Measurements from ENCODE around the gene ITPK1.

DNA sequence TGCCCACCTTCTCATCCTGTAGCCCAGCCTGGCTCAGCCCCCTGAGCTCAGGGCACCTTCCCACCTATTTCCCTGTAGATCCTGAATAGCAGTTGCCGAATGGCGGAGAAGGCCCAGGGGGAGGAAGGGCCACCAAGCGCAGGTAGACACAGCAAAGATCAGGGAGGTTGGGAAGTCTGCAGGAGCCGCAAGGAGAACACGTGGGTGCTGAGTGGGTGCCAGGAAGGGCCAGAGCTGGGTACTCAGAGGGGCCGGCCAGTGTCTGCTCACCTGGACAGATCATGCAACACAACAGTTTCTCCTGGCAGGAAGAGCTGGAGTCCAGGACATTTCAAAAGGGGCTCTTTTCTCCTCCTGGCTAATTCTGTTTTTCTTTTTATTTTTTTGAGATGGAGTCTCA is 162.2 kb downstream of the ITPK1 start:
- no peak for TF ChIP-seq CTCF (IDR thresholded peaks at IDR 0.05; ENCODE audit: low read length)
- TF ChIP-seq EZH2 (optimal IDR thresholded peaks at IDR 0.05; ENCODE audit: low read depth, low read length) = no peak
- TF ChIP-seq EZH2phosphoT487 (IDR thresholded peaks at IDR 0.05; ENCODE audit: low read length) = no peak
